GM12878 (cell line): ENCODE results near the gene SPAG6. TPM values are rescaled to one million over a fixed set of nuclear protein-coding genes. Genes with fewer than 3 reads are reported as not detected.
A peak's percentile ranks its signal among the peaks of the same experiment; 100 is the strongest.

Experiments used
- CHD4 ChIP-seq: fragments of 200-600 bp; sonication (generic); IDR thresholded peaks from 2 replicates; pipeline ENCODE4 v1.6.1; 2016; ENCODE audit warnings: mild to moderate bottlenecking
- DPF2 ChIP-seq: fragments of 450-650 bp; IDR thresholded peaks from 2 replicates; pipeline ENCODE4 v1.6.1; 2017; ENCODE audit warnings: mild to moderate bottlenecking
- ESRRA ChIP-seq: IDR thresholded peaks from 2 replicates; pipeline ENCODE4 v1.6.1; 2012; ENCODE audit warnings: mild to moderate bottlenecking, low read length, improper control_type of control experiment
- KDM1A ChIP-seq: fragments of 200-600 bp; sonication (generic); IDR thresholded peaks from 2 replicates; pipeline ENCODE4 v1.6.1; 2016; ENCODE audit warnings: borderline replicate concordance
- MAX ChIP-seq: IDR thresholded peaks from 2 replicates; pipeline ENCODE4 v1.6.1; 2012; ENCODE audit warnings: low read depth, low read length, improper control_type of control experiment
- MEF2A ChIP-seq: IDR thresholded peaks from 2 replicates; pipeline ENCODE4 v1.6.1; 2011; ENCODE audit warnings: low read depth, mild to moderate bottlenecking, low read length, moderate library complexity; ENCODE audit not compliant: insufficient read depth
- MTA3 ChIP-seq: IDR thresholded peaks from 2 replicates; pipeline ENCODE4 v1.6.1; 2012; ENCODE audit warnings: low read length, inconsistent platforms, borderline replicate concordance
- MXI1 ChIP-seq: fragments of 150-350 bp; IDR thresholded peaks from 2 replicates; pipeline ENCODE4 v1.6.1; 2011; ENCODE audit warnings: low read depth, mild to moderate bottlenecking, inconsistent platforms, low read length, improper control_type of control experiment
- MYC ChIP-seq: IDR thresholded peaks from 2 replicates; pipeline ENCODE4 v1.6.1; 2011; ENCODE audit warnings: mild to moderate bottlenecking, low read length, moderate library complexity, inconsistent platforms; ENCODE audit not compliant: insufficient read depth, insufficient replicate concordance, insufficient read length, severe bottlenecking
- RAD21 ChIP-seq: IDR thresholded peaks from 2 replicates; pipeline ENCODE4 v1.6.1; 2011; ENCODE audit warnings: mild to moderate bottlenecking, low read depth, low read length, moderate library complexity; ENCODE audit not compliant: insufficient read depth
- ZNF217 ChIP-seq: fragments of 450-650 bp; IDR thresholded peaks from 2 replicates; pipeline ENCODE4 v1.6.1; 2017; ENCODE audit warnings: antibody characterized with exemption, mild to moderate bottlenecking
- ZNF592 ChIP-seq: fragments of 450-650 bp; IDR thresholded peaks from 2 replicates; pipeline ENCODE4 v1.6.1; 2017; ENCODE audit warnings: mild to moderate bottlenecking, moderate library complexity
- ZNF622 ChIP-seq: fragments of 450-650 bp; IDR thresholded peaks from 2 replicates; pipeline ENCODE4 v1.6.1; 2017; ENCODE audit warnings: mild to moderate bottlenecking, inconsistent platforms
- polyA plus RNA-seq, 11 experiments: library from polyadenylated mRNA; depleted of rRNA in 4 of 11; unstranded in 6 of 11; stranded (reverse) in 5 of 11; fragments of >200 nt; fragmentation: Nextera tagmentation in 4 of 11; fragmentation: Illumina TruSeq in 1 of 11; extraction: Ambion mirVana in 4 of 11; extraction: Trizol in 1 of 11; gene quantifications; 1 replicate in 1 of 11; 2 replicates in 10 of 11; pipeline versions ENCODE4 v1.2.1 to v1.2.3, GENCODE V29; 2011 to 2016; ENCODE audit warnings: inconsistent platforms in 2 of 11, missing spikeins in 2 of 11, low read depth in 1 of 11
- total RNA-seq, 4 experiments: library from RNA; depleted of rRNA in 3 of 4; stranded (reverse); fragments of >200 nt in 3 of 4; fragmentation: Illumina TruSeq in 1 of 4; extraction: Trizol in 1 of 4; gene quantifications; 2 replicates each; pipeline versions ENCODE4 v1.2.1 to v1.2.3, GENCODE V29; 2013 to 2021
- TF ChIP-seq, protein P1 (sequence below): fragments of 450-650 bp; IDR thresholded peaks from 2 replicates; pipeline ENCODE4 v1.6.1; 2017; ENCODE audit warnings: mild to moderate bottlenecking, moderate library complexity
- TF ChIP-seq, protein P2 (sequence below): IDR thresholded peaks from 2 replicates; pipeline ENCODE4 v1.6.1; 2012; ENCODE audit warnings: improper control_type of control experiment, low read depth, low read length; ENCODE audit not compliant: insufficient replicate concordance

SPAG6 gene
- total and polyA plus RNA-seq, 10 of the 15 experiments (the other 5 are each of a cell fraction or from before 2014, with no cell fraction given): 0.13 to 0.99 (median 0.40) TPM; not detected in 1

- TF ChIP-seq, protein P1, sequence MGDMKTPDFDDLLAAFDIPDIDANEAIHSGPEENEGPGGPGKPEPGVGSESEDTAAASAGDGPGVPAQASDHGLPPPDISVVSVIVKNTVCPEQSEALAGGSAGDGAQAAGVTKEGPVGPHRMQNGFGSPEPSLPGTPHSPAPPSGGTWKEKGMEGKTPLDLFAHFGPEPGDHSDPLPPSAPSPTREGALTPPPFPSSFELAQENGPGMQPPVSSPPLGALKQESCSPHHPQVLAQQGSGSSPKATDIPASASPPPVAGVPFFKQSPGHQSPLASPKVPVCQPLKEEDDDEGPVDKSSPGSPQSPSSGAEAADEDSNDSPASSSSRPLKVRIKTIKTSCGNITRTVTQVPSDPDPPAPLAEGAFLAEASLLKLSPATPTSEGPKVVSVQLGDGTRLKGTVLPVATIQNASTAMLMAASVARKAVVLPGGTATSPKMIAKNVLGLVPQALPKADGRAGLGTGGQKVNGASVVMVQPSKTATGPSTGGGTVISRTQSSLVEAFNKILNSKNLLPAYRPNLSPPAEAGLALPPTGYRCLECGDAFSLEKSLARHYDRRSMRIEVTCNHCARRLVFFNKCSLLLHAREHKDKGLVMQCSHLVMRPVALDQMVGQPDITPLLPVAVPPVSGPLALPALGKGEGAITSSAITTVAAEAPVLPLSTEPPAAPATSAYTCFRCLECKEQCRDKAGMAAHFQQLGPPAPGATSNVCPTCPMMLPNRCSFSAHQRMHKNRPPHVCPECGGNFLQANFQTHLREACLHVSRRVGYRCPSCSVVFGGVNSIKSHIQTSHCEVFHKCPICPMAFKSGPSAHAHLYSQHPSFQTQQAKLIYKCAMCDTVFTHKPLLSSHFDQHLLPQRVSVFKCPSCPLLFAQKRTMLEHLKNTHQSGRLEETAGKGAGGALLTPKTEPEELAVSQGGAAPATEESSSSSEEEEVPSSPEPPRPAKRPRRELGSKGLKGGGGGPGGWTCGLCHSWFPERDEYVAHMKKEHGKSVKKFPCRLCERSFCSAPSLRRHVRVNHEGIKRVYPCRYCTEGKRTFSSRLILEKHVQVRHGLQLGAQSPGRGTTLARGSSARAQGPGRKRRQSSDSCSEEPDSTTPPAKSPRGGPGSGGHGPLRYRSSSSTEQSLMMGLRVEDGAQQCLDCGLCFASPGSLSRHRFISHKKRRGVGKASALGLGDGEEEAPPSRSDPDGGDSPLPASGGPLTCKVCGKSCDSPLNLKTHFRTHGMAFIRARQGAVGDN: no peak
- TF ChIP-seq ZNF622 (no peak), MYC (no peak), MAX (peak; percentile 56), DPF2 (0 out of 2 replicates have a peak, but pooled peaks have one; percentile 43), ESRRA (no peak), ZNF592 (no peak), MTA3 (no peak; the same call in 1 of the 2 replicates), ZNF217 (no peak), KDM1A (no peak), MXI1 (peak; percentile 33; the same call in 1 of the 2 replicates), CHD4 (no peak), MEF2A (peak; percentile 54; the same call in 1 of the 2 replicates), RAD21 (peak; percentile 32; the same call in 1 of the 2 replicates)
- TF ChIP-seq, protein P2, sequence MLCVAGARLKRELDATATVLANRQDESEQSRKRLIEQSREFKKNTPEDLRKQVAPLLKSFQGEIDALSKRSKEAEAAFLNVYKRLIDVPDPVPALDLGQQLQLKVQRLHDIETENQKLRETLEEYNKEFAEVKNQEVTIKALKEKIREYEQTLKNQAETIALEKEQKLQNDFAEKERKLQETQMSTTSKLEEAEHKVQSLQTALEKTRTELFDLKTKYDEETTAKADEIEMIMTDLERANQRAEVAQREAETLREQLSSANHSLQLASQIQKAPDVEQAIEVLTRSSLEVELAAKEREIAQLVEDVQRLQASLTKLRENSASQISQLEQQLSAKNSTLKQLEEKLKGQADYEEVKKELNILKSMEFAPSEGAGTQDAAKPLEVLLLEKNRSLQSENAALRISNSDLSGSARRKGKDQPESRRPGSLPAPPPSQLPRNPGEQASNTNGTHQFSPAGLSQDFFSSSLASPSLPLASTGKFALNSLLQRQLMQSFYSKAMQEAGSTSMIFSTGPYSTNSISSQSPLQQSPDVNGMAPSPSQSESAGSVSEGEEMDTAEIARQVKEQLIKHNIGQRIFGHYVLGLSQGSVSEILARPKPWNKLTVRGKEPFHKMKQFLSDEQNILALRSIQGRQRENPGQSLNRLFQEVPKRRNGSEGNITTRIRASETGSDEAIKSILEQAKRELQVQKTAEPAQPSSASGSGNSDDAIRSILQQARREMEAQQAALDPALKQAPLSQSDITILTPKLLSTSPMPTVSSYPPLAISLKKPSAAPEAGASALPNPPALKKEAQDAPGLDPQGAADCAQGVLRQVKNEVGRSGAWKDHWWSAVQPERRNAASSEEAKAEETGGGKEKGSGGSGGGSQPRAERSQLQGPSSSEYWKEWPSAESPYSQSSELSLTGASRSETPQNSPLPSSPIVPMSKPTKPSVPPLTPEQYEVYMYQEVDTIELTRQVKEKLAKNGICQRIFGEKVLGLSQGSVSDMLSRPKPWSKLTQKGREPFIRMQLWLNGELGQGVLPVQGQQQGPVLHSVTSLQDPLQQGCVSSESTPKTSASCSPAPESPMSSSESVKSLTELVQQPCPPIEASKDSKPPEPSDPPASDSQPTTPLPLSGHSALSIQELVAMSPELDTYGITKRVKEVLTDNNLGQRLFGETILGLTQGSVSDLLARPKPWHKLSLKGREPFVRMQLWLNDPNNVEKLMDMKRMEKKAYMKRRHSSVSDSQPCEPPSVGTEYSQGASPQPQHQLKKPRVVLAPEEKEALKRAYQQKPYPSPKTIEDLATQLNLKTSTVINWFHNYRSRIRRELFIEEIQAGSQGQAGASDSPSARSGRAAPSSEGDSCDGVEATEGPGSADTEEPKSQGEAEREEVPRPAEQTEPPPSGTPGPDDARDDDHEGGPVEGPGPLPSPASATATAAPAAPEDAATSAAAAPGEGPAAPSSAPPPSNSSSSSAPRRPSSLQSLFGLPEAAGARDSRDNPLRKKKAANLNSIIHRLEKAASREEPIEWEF: no peak
These were observed 91.8 kb downstream of the SPAG6 start (continued) for GRCh38 chr10:22436893-22437619.
